Measurements from ENCODE around the gene TMPRSS12. TPM values are rescaled to one million over a fixed set of nuclear protein-coding genes. Genes with fewer than 3 reads are reported as not detected.
"Not testable (repeated sequence)": the region's sequence is repeated elsewhere in the genome, so short reads cannot be mapped to it uniquely, and the experiment has no call there.

The TMPRSS12 gene
- total RNA-seq, 1 experiment from 2014 or later, result not detected

- Histone ChIP-seq H3K27ac (ENCODE audit: low read length) (no peak overlapping the region), H3K4me3 (ENCODE audit: low read depth in 2 of 2, low read length in 2 of 2) (no peak overlapping the region), H3K27me3 (ENCODE audit: control insufficient read depth, insufficient read depth, low read length) (no peaks in the 10 kb centered on the region), H3K4me1 (ENCODE audit: control insufficient read depth, insufficient read depth, low read length) (no peaks in the 10 kb centered on the region), H3K36me3 (ENCODE audit: control insufficient read depth, insufficient read depth, low read length) (no peaks in the 10 kb centered on the region), H3K9me3 (ENCODE audit: control insufficient read depth, insufficient read depth, low read depth, low read length) (no peaks in the 10 kb centered on the region)
- CTCF ChIA-PET, result no interaction called here
- ATAC-seq, result no peak
- no peak for DNase-seq (ENCODE audit: low read depth, low spot score)
- in situ Hi-C loops (cut with HindIII; ENCODE audit: low pct_unique_long_range_greater_than_20kb, low sequenced_read_pairs), result no loop called here
- POLR2A ChIA-PET, result no interaction called here
- intact Hi-C loops (cut with micrococcal nuclease; ENCODE audit: unreplicated experiment), result no loop called here
- no TSS peak for BruUV-seq (replicated peaks)
- no peak for TF ChIP-seq TCF7L2 (IDR thresholded peaks at IDR 0.05; ENCODE audit: low read depth, low read length)
- TF ChIP-seq POLR2AphosphoS5 (IDR thresholded peaks at IDR 0.05; ENCODE audit: low read depth, low read length), result no peak
These were observed 51.5 kb downstream of the TMPRSS12 start for GRCh38 chr12:50894241-50894640.

DNA sequence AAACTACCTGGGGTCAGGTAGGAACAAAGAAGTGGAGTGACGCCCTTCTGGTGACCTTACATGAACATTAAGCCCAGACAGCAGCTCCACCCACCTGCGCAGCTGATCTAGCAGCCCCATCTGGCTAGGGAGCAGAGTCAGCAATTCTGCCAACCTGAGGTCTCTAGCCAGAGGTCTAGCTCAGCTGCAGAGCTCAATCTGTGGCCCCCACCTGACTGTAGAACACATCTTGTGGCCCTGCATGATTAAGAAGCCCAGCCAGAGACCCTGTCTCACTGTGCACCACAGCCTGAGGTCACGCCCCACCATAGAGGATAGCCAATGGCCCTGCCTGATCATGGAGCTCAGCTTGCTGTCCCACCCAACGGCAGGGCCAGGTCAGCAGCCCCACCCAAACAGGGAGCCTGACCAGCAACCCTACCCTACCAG lies 59.0 kb downstream of the TMPRSS12 start:
- in situ Hi-C loops (cut with HindIII; ENCODE audit: low pct_unique_long_range_greater_than_20kb, low sequenced_read_pairs), result no loop called here
- DNase-seq (ENCODE audit: low read depth, low spot score), result no peak
- no peak for ATAC-seq
- BruUV-seq (replicated peaks), result no TSS peak
- Histone ChIP-seq H3K4me3 (ENCODE audit: low read depth in 2 of 2, low read length in 2 of 2) (no peak overlapping the region), H3K27me3 (ENCODE audit: control insufficient read depth, insufficient read depth, low read length) (no peaks in the 10 kb centered on the region), H3K27ac (ENCODE audit: low read length) (no peak overlapping the region), H3K4me1 (ENCODE audit: control insufficient read depth, insufficient read depth, low read length) (no peaks in the 10 kb centered on the region), H3K36me3 (ENCODE audit: control insufficient read depth, insufficient read depth, low read length) (no peaks in the 10 kb centered on the region), H3K9me3 (ENCODE audit: control insufficient read depth, insufficient read depth, low read depth, low read length) (no peaks in the 10 kb centered on the region)
- no peak for TF ChIP-seq POLR2AphosphoS5 (IDR thresholded peaks at IDR 0.05; ENCODE audit: low read depth, low read length)
- no peak for TF ChIP-seq TCF7L2 (IDR thresholded peaks at IDR 0.05; ENCODE audit: low read depth, low read length)
- TF ChIP-seq, protein P1, sequence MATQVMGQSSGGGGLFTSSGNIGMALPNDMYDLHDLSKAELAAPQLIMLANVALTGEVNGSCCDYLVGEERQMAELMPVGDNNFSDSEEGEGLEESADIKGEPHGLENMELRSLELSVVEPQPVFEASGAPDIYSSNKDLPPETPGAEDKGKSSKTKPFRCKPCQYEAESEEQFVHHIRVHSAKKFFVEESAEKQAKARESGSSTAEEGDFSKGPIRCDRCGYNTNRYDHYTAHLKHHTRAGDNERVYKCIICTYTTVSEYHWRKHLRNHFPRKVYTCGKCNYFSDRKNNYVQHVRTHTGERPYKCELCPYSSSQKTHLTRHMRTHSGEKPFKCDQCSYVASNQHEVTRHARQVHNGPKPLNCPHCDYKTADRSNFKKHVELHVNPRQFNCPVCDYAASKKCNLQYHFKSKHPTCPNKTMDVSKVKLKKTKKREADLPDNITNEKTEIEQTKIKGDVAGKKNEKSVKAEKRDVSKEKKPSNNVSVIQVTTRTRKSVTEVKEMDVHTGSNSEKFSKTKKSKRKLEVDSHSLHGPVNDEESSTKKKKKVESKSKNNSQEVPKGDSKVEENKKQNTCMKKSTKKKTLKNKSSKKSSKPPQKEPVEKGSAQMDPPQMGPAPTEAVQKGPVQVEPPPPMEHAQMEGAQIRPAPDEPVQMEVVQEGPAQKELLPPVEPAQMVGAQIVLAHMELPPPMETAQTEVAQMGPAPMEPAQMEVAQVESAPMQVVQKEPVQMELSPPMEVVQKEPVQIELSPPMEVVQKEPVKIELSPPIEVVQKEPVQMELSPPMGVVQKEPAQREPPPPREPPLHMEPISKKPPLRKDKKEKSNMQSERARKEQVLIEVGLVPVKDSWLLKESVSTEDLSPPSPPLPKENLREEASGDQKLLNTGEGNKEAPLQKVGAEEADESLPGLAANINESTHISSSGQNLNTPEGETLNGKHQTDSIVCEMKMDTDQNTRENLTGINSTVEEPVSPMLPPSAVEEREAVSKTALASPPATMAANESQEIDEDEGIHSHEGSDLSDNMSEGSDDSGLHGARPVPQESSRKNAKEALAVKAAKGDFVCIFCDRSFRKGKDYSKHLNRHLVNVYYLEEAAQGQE (IDR thresholded peaks at IDR 0.05; ENCODE audit: insufficient read depth in 1 of 2, low read depth in 2 of 2, low read length in 1 of 2), result no peak
- TF ChIP-seq SIN3A (IDR thresholded peaks at IDR 0.05; ENCODE audit: borderline replicate concordance, insufficient read depth, low read depth, low read length), result no peak
- TF ChIP-seq, protein P2, sequence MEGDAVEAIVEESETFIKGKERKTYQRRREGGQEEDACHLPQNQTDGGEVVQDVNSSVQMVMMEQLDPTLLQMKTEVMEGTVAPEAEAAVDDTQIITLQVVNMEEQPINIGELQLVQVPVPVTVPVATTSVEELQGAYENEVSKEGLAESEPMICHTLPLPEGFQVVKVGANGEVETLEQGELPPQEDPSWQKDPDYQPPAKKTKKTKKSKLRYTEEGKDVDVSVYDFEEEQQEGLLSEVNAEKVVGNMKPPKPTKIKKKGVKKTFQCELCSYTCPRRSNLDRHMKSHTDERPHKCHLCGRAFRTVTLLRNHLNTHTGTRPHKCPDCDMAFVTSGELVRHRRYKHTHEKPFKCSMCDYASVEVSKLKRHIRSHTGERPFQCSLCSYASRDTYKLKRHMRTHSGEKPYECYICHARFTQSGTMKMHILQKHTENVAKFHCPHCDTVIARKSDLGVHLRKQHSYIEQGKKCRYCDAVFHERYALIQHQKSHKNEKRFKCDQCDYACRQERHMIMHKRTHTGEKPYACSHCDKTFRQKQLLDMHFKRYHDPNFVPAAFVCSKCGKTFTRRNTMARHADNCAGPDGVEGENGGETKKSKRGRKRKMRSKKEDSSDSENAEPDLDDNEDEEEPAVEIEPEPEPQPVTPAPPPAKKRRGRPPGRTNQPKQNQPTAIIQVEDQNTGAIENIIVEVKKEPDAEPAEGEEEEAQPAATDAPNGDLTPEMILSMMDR (IDR thresholded peaks at IDR 0.05), result no peak
- ChIA-PET CTCF (no interaction called here), POLR2A (no interaction called here)
- intact Hi-C loops (cut with micrococcal nuclease; ENCODE audit: unreplicated experiment), result no loop called here

GRCh38 chr12:50908479-50908878 lies 65.8 kb downstream of the TMPRSS12 start:
- DNase-seq (ENCODE audit: low read depth, low spot score); BruUV-seq (replicated peaks); H3K27ac ChIP-seq (ENCODE audit: low read length); ATAC-seq; CTCF ChIA-PET; H3K4me3 ChIP-seq (ENCODE audit: low read depth in 2 of 2, low read length in 2 of 2); in situ Hi-C loops (cut with HindIII; ENCODE audit: low pct_unique_long_range_greater_than_20kb, low sequenced_read_pairs); H3K4me1 ChIP-seq (ENCODE audit: control insufficient read depth, insufficient read depth, low read length); POLR2A ChIA-PET; H3K36me3 ChIP-seq (ENCODE audit: control insufficient read depth, insufficient read depth, low read length); H3K9me3 ChIP-seq (ENCODE audit: control insufficient read depth, insufficient read depth, low read depth, low read length); H3K27me3 ChIP-seq (ENCODE audit: control insufficient read depth, insufficient read depth, low read length); intact Hi-C loops (cut with micrococcal nuclease; ENCODE audit: unreplicated experiment): not testable (repeated sequence)

DNA sequence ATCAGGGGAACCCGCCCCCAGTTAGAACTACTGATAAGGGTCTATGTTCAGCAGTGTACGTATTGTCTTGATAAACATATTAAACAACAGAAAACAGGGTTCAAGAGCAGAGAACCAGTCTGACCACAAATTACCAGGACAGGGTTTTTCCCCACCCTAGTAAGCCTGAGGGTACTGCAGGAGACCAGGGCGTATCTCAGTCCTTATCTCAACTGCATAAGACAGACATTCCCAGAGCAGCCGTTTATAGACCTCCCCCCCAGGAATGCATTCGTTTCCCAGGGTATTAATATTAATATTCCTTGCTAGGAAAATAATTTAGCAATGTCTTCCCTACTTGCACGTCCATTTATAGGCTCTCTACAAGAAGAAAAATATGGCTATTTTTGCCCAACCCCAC lies 69.6 kb downstream of the TMPRSS12 start:
- intact Hi-C loops (cut with micrococcal nuclease; ENCODE audit: unreplicated experiment); in situ Hi-C loops (cut with HindIII; ENCODE audit: low pct_unique_long_range_greater_than_20kb, low sequenced_read_pairs); DNase-seq (ENCODE audit: low read depth, low spot score); H3K9me3 ChIP-seq (ENCODE audit: control insufficient read depth, insufficient read depth, low read depth, low read length); H3K27me3 ChIP-seq (ENCODE audit: control insufficient read depth, insufficient read depth, low read length); ATAC-seq; H3K27ac ChIP-seq (ENCODE audit: low read length); H3K4me3 ChIP-seq (ENCODE audit: low read depth in 2 of 2, low read length in 2 of 2); BruUV-seq (replicated peaks); H3K4me1 ChIP-seq (ENCODE audit: control insufficient read depth, insufficient read depth, low read length); H3K36me3 ChIP-seq (ENCODE audit: control insufficient read depth, insufficient read depth, low read length); CTCF ChIA-PET: not testable (repeated sequence)
- POLR2A ChIA-PET, result interaction anchor here (1.0 kb wide), 1 partner anchor 31 kb away, joined by 3 read pairs; no protein-coding TSS in a partner anchor
